Thymus (tissue), 11 donors: ENCODE measurements around the gene HACL1. TPM values are rescaled to one million over a fixed set of nuclear protein-coding genes. Genes with fewer than 3 reads are reported as not detected.
A peak's percentile ranks its signal among the peaks of the same experiment; 100 is the strongest.

Source experiments
- DNase-seq, 9 donors: peaks; one replicate each; pipeline ENCODE4 v3.0.0-alpha.2; 2013; ENCODE audit warnings: low spot score in 9 of 9, low read depth in 6 of 9, missing footprints in 1 of 9
- H3K27ac ChIP-seq, 2 donors: one replicate each; pipeline ENCODE4 v1.5.1; 2013; ENCODE audit warnings: control low read depth in 1 of 2, low read depth in 1 of 2, low read length in 1 of 2, mild to moderate bottlenecking in 1 of 2, moderate library complexity in 1 of 2
- H3K27me3 ChIP-seq, 2 donors: one replicate each; pipeline ENCODE4 v1.5.1; 2013; ENCODE audit warnings: low read length in 1 of 2; ENCODE audit not compliant: control insufficient read depth in 2 of 2, insufficient read depth in 1 of 2
- H3K36me3 ChIP-seq, 2 donors: one replicate each; pipeline ENCODE4 v1.5.1; 2013; ENCODE audit warnings: low read length in 1 of 2, mild to moderate bottlenecking in 1 of 2, moderate library complexity in 1 of 2; ENCODE audit not compliant: control insufficient read depth in 2 of 2, insufficient read depth in 2 of 2
- H3K4me1 ChIP-seq, 2 donors: one replicate each; pipeline ENCODE4 v1.5.1; 2013; ENCODE audit warnings: low read length in 2 of 2; ENCODE audit not compliant: control insufficient read depth in 2 of 2, insufficient read depth in 2 of 2
- H3K4me3 ChIP-seq, 2 donors: one replicate each; pipeline ENCODE4 v1.5.1; 2013; ENCODE audit warnings: low read length in 2 of 2, control low read depth in 1 of 2, mild to moderate bottlenecking in 1 of 2
- H3K9me3 ChIP-seq, 2 donors: one replicate each; pipeline ENCODE4 v1.5.1; 2013; ENCODE audit warnings: low read length in 1 of 2, mild to moderate bottlenecking in 1 of 2; ENCODE audit not compliant: control insufficient read depth in 2 of 2, insufficient read depth in 1 of 2
- WGBS: extraction: QIAGEN DNeasy Blood & Tissue Kit; methylation state at CpG from one replicate; pipeline ENCODE4 v1.1.7; 2013; 5-methylcytosine and 5-hydroxymethylcytosine counted together
- polyA plus RNA-seq: library from polyadenylated mRNA; stranded (reverse); fragments of 200-250 nt; gene quantifications from one replicate; pipeline ENCODE4 v1.2.3, GENCODE V29; 2013
- total RNA-seq: library from RNA; stranded (reverse); fragments of 120-200 nt; gene quantifications from one replicate; pipeline ENCODE4 v1.2.4, GENCODE V29; 2013
- donor health status: healthy.

Gene HACL1
- total and polyA plus RNA-seq, 2 donors, result 22.4 to 23.2 TPM

GRCh38 chr3:15527031-15527459, 74.3 kb downstream of the HACL1 start:
- Histone ChIP-seq H3K36me3 (no peaks in the 10 kb centered on the region), H3K4me1 (no peaks in the 10 kb centered on the region), H3K27me3 (no peaks in the 10 kb centered on the region), H3K4me3 (no peak overlapping the region), H3K27ac (no peak overlapping the region), H3K9me3 (peaks cover 0 to 2% of the 10 kb centered on the region in 2 donors)
- 95% methylated on average over 4 of the region's 4 CpGs for WGBS
- DNase-seq, result peak in 1 of 9 donors; percentile 10

DNA sequence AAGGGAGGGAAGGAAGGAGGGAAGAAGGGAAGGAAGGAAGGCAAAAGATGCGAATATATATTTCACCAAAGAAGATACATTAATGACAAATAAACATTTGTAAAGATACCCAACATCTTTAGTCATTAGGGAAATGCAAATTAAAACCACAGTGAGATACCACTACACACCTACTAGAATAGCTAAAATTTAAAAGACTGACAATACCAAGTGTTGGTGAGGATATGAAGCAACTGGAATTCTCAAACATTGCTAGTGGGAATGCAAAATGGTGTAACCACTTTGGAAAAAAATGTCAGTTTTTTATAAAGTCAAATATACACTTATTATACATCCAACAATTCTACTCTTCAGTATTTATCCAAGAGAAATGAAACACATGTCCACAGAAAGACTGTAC, 75.6 kb downstream of the HACL1 start:
- 92% methylated on average over 1 of the region's 1 CpG for WGBS
- no peak overlapping the region for H3K27ac ChIP-seq
- no peaks in the 10 kb centered on the region for H3K36me3 ChIP-seq
- peaks cover 0 to 2% of the 10 kb centered on the region in 2 donors for H3K9me3 ChIP-seq
- H3K4me3 ChIP-seq, result no peak overlapping the region
- H3K27me3 ChIP-seq, result no peaks in the 10 kb centered on the region
- H3K4me1 ChIP-seq, result peaks cover 4 to 7% of the 10 kb centered on the region in 2 donors
- DNase-seq, result no peak

DNA sequence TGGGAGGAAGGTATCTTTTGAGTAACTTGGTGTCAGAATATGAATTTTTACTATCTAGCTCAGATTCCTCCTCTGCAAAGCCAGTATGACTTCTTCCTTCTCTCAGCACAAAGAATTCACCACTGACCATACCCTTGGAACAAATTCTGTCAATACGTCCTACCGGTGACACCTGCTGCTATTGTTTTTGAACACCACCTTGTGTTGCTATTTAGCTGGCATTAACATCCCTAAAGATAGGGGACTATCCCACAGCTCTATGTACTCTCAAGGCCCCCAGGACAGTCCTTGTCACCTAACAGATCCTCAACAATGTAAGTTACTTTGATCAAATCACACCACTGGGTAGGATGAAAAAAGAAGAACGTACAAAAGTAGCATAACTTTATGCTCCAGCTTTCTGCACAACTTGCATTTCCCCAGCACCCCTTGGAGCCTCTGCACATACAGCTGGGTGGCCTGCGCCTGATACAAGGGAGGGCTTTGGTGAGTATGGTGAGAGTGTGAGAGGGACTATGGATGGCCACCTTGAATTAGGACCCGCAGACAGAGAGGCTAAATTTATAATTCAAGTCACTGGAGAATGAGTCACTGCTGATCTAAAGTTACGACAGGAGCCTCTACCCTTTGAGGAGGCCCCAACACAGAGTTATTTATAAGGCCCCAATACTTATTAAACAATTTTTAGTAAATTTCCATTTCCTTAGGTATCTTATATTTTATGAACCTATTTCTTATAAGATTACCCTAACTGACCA, 77.5 kb downstream of the HACL1 start:
- DNase-seq, result no peak
- no peak overlapping the region for H3K27ac ChIP-seq
- peaks cover 0 to 2% of the 10 kb centered on the region in 2 donors for H3K9me3 ChIP-seq
- H3K36me3 ChIP-seq, result no peaks in the 10 kb centered on the region
- no peaks in the 10 kb centered on the region for H3K27me3 ChIP-seq
- H3K4me1 ChIP-seq, result peaks cover 4 to 12% of the 10 kb centered on the region in 2 donors
- WGBS, result 89% methylated on average over 6 of the region's 6 CpGs
- H3K4me3 ChIP-seq, result no peak overlapping the region

DNA sequence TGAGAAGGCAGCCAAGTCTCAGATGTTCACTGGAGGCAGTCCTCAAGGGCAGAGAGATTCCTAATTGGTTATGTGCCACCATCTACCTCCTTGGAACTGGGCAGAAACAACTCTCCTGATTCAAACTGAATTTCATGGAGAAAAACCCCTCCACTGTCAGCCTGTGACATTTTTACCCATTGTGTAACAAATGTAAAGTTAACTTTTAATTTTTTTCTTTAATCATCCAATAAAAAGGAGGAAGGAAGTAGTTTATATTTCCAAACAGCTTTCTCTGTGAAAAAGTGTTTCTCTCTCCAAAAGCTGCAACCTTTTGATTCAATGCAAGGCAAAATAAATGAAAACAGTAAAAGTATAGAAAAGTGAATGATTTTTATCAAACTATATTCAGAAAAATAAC, 79.4 kb downstream of the HACL1 start:
- no peak for DNase-seq
- Histone ChIP-seq H3K36me3 (no peaks in the 10 kb centered on the region), H3K27ac (no peak overlapping the region), H3K9me3 (peaks cover 0 to 1% of the 10 kb centered on the region in 2 donors), H3K4me3 (no peak overlapping the region), H3K27me3 (no peaks in the 10 kb centered on the region), H3K4me1 (peaks cover 4 to 12% of the 10 kb centered on the region in 2 donors)

DNA sequence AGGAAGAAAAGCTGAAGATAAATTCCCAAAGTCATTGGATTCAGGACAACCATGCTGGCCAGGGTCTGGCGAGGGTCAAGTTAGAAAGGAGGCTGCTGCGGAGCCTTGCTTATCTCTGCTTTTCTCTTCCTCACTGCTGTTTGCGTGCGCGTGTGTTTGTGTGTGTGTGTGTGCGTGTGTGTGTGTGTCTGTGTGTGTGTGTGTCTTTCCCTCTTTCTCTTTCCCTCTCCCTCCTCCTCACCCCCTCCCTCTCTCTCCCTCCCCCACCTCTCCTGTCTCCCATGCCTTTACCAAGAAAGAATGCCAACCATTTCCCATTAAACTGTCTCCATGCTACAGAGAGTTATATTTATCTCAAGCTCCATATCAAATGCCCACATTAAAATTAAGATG, 79.8 kb downstream of the HACL1 start, which contains the start of gene COLQ:
Gene COLQ, minus strand, starts transcription at position 134 of the 393 bp plus-strand sequence. Its CDS starts 81 bp downstream, at position 53.
- peaks cover 4 to 12% of the 10 kb centered on the region in 2 donors for H3K4me1 ChIP-seq
- WGBS, result 17% methylated on average over 6 of the region's 6 CpGs
- DNase-seq, result peak in 1 of 9 donors; percentile 8
- H3K4me3 ChIP-seq, result no peak within 1 kb of the TSS
- no peaks in the 10 kb centered on the region for H3K9me3 ChIP-seq
- no peak within 1 kb of the TSS for H3K27ac ChIP-seq
- H3K27me3 ChIP-seq, result no peaks in the 10 kb centered on the region
- H3K36me3 ChIP-seq, result no peaks in the 10 kb centered on the region

- H3K4me1 ChIP-seq, result peaks cover 4 to 12% of the 10 kb centered on the region in 2 donors
- no peak overlapping the region for H3K4me3 ChIP-seq
- 25% methylated on average over 14 of the region's 14 CpGs for WGBS
- DNase-seq, result peak in 2 of 9 donors; percentile 16 to 17
- no peaks in the 10 kb centered on the region for H3K36me3 ChIP-seq
- H3K27ac ChIP-seq, result no peak overlapping the region
- H3K9me3 ChIP-seq, result no peaks in the 10 kb centered on the region
- H3K27me3 ChIP-seq, result no peaks in the 10 kb centered on the region
Measured at GRCh38 chr3:15520804-15521572, 80.4 kb downstream of the HACL1 start.

DNA sequence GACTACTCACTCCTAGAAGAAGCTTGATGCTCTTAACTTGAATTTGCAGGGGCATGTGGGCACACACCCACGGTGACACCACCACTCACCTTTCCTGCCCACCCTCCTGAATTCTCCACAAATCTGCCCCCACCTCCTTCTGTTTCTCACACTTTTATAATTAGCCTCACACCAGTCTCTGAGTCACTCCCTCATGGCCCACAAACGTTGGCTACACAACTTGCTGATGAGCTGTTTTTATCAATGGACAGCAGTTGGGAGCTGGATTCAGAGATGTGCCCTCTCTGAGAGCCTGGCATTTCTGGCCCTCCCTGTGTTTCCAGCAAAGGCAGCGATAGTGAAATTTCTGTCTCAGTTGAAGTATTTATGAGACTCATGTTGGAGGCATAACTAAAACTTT, 81.2 kb downstream of the HACL1 start:
- no peaks in the 10 kb centered on the region for H3K9me3 ChIP-seq
- WGBS, result 42% methylated on average over 3 of the region's 3 CpGs
- no peak overlapping the region for H3K27ac ChIP-seq
- no peak overlapping the region for H3K4me3 ChIP-seq
- peaks cover 4 to 12% of the 10 kb centered on the region in 2 donors for H3K4me1 ChIP-seq
- H3K27me3 ChIP-seq, result no peaks in the 10 kb centered on the region
- H3K36me3 ChIP-seq, result no peaks in the 10 kb centered on the region
- DNase-seq, result no peak

GRCh38 chr3:15519096-15519495, 82.3 kb downstream of the HACL1 start:
- H3K9me3 ChIP-seq, result no peaks in the 10 kb centered on the region
- no peak for DNase-seq
- 98% methylated on average over 4 of the region's 4 CpGs for WGBS
- H3K4me3 ChIP-seq, result no peak overlapping the region
- no peaks in the 10 kb centered on the region for H3K36me3 ChIP-seq
- H3K27ac ChIP-seq, result no peak overlapping the region
- no peaks in the 10 kb centered on the region for H3K27me3 ChIP-seq
- H3K4me1 ChIP-seq, result peaks cover 4 to 15% of the 10 kb centered on the region in 2 donors

DNA sequence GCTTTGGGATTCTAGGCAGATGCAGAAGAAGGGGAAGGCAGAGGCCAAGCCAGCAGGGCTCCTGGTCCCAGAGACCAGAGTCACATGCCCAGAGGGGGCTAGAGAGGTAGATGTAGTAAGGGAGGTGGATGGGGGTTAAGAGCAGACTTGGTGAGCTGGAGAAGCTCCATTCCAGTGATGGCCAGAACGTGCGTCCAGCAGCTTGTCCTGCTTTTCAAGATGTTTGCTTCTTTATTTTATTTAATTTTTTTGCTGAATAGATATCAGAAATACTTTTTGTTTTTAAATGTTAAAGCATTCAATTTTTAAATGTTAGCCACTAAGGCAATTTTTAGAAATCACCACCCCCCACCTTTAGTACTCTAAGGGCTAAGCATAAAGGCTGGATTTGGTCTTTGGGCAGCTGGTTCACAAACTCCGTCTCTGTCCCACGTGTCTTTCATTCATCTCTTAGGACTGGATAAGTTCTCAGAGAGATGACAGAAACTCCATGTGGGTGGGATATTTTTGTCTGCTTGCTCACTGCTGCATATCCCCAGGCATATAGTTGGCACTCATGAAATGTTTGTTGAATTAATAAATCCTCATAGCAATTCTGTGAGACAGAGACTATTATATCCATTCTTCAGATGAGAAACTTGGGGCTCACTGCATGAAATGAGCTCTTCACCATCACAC, 86.6 kb downstream of the HACL1 start:
- no peaks in the 10 kb centered on the region for H3K9me3 ChIP-seq
- H3K4me1 ChIP-seq, result peaks cover 0 to 3% of the 10 kb centered on the region in 2 donors
- 97% methylated on average over 4 of the region's 4 CpGs for WGBS
- H3K27me3 ChIP-seq, result no peaks in the 10 kb centered on the region
- H3K4me3 ChIP-seq, result no peak overlapping the region
- no peak overlapping the region for H3K27ac ChIP-seq
- DNase-seq, result no peak
- H3K36me3 ChIP-seq, result no peaks in the 10 kb centered on the region
